ENCODE measurements around the gene XXYLT1.
A peak's percentile ranks its signal among the peaks of the same experiment; 100 is the strongest.

Gene XXYLT1

GRCh38 chr3:195154111-195154791 is 116.7 kb downstream of the XXYLT1 start:
- DNase-seq (ENCODE audit: low read depth in 2 of 3, low spot score in 1 of 3): no peak

GRCh38 chr3:195153653-195154052 is 117.3 kb downstream of the XXYLT1 start:
- no peak for DNase-seq (ENCODE audit: low read depth in 2 of 3, low spot score in 1 of 3)

- DNase-seq (ENCODE audit: low read depth in 2 of 3, low spot score in 1 of 3): no peak
These were observed 117.8 kb downstream of the XXYLT1 start for GRCh38 chr3:195153130-195153529.

- no peak for DNase-seq (ENCODE audit: low read depth in 2 of 3, low spot score in 1 of 3)
These were observed 119.0 kb downstream of the XXYLT1 start for GRCh38 chr3:195151866-195152541.

- no peak for DNase-seq (ENCODE audit: low read depth in 2 of 3, low spot score in 1 of 3)
These were observed 119.6 kb downstream of the XXYLT1 start for GRCh38 chr3:195151402-195151801.

- no peak for DNase-seq (ENCODE audit: low read depth in 2 of 3, low spot score in 1 of 3)
These were observed 120.5 kb downstream of the XXYLT1 start for GRCh38 chr3:195150181-195151118.

- no peak for DNase-seq (ENCODE audit: low read depth in 2 of 3, low spot score in 1 of 3)
These were observed 121.5 kb downstream of the XXYLT1 start for GRCh38 chr3:195149292-195150030.

GRCh38 chr3:195148549-195148948 is 122.4 kb downstream of the XXYLT1 start:
- no peak for DNase-seq (ENCODE audit: low read depth in 2 of 3, low spot score in 1 of 3)

GRCh38 chr3:195147649-195148080 is 123.3 kb downstream of the XXYLT1 start:
- DNase-seq (ENCODE audit: low read depth in 2 of 3, low spot score in 1 of 3): peak in 1 of 3 donors; percentile 16

- no peak for DNase-seq (ENCODE audit: low read depth in 2 of 3, low spot score in 1 of 3)
These were observed 124.8 kb downstream of the XXYLT1 start for GRCh38 chr3:195146131-195146530.

- no peak for DNase-seq (ENCODE audit: low read depth in 2 of 3, low spot score in 1 of 3)
These were observed 125.4 kb downstream of the XXYLT1 start for GRCh38 chr3:195145579-195145978.

GRCh38 chr3:195143221-195143620 is 127.7 kb downstream of the XXYLT1 start:
- DNase-seq (ENCODE audit: low read depth in 2 of 3, low spot score in 1 of 3): no peak

- DNase-seq (ENCODE audit: low read depth in 2 of 3, low spot score in 1 of 3): no peak
These were observed 128.4 kb downstream of the XXYLT1 start for GRCh38 chr3:195142519-195142918.

GRCh38 chr3:195140816-195141793 is 129.9 kb downstream of the XXYLT1 start:
- no peak for DNase-seq (ENCODE audit: low read depth in 2 of 3, low spot score in 1 of 3)

GRCh38 chr3:195140410-195140809 is 130.5 kb downstream of the XXYLT1 start:
- DNase-seq (ENCODE audit: low read depth in 2 of 3, low spot score in 1 of 3): no peak

GRCh38 chr3:195139876-195140240 is 131.1 kb downstream of the XXYLT1 start:
- no peak for DNase-seq (ENCODE audit: low read depth in 2 of 3, low spot score in 1 of 3)

- DNase-seq (ENCODE audit: low read depth in 2 of 3, low spot score in 1 of 3): no peak
These were observed 131.7 kb downstream of the XXYLT1 start for GRCh38 chr3:195139091-195139875.

GRCh38 chr3:195137638-195138588 is 133.0 kb downstream of the XXYLT1 start:
- no peak for DNase-seq (ENCODE audit: low read depth in 2 of 3, low spot score in 1 of 3)
